Measurements from ENCODE around the gene NTN5. TPM values are rescaled to one million over a fixed set of nuclear protein-coding genes. Genes with fewer than 3 reads are reported as not detected.

NTN5 gene
- total and polyA plus RNA-seq, 8 donors, result 0.29 to 1.4 (median 0.95) TPM

- H3K27ac ChIP-seq, result no peak overlapping the region
- H3K9me3 ChIP-seq, result no peaks in the 10 kb centered on the region
- DNase-seq, result no peak
- H3K36me3 ChIP-seq, result no peaks in the 10 kb centered on the region
- no peaks in the 10 kb centered on the region for H3K27me3 ChIP-seq
- H3K4me3 ChIP-seq, result no peak overlapping the region
- H3K4me1 ChIP-seq, result peaks cover 0 to 14% of the 10 kb centered on the region in 2 donors
- peak; percentile 17 for ATAC-seq
- no peak for TF ChIP-seq CTCF (IDR thresholded peaks at IDR 0.05)
- intact Hi-C loops (cut with DNase I), result no loop called here
Observed at GRCh38 chr19:48678201-48678600, 5.4 kb upstream of the NTN5 start.

GRCh38 chr19:48676887-48677286, 4.1 kb upstream of the NTN5 start:
- no peak for DNase-seq
- Histone ChIP-seq H3K36me3 (no peaks in the 10 kb centered on the region), H3K27me3 (no peaks in the 10 kb centered on the region), H3K4me3 (no peak overlapping the region), H3K9me3 (no peaks in the 10 kb centered on the region), H3K4me1 (peaks cover 0 to 14% of the 10 kb centered on the region in 2 donors), H3K27ac (no peak overlapping the region)
- ATAC-seq, result no peak
- intact Hi-C loops (cut with DNase I), result no loop called here
- TF ChIP-seq CTCF (IDR thresholded peaks at IDR 0.05), result no peak

- Histone ChIP-seq H3K4me1 (peaks cover 0 to 14% of the 10 kb centered on the region in 2 donors), H3K9me3 (no peaks in the 10 kb centered on the region), H3K27me3 (no peaks in the 10 kb centered on the region), H3K36me3 (no peaks in the 10 kb centered on the region), H3K4me3 (no peak overlapping the region), H3K27ac (no peak overlapping the region)
- no peak for TF ChIP-seq CTCF (IDR thresholded peaks at IDR 0.05)
- no peak for ATAC-seq
- no peak for DNase-seq
- intact Hi-C loops (cut with DNase I), result no loop called here
Observed at GRCh38 chr19:48676487-48676886, 3.7 kb upstream of the NTN5 start.

GRCh38 chr19:48674921-48675824, 2.4 kb upstream of the NTN5 start:
- intact Hi-C loops (cut with DNase I), result no loop called here
- Histone ChIP-seq H3K36me3 (no peaks in the 10 kb centered on the region), H3K9me3 (no peaks in the 10 kb centered on the region), H3K4me1 (peaks cover 0 to 14% of the 10 kb centered on the region in 2 donors), H3K4me3 (no peak overlapping the region), H3K27ac (no peak overlapping the region), H3K27me3 (no peaks in the 10 kb centered on the region)
- ATAC-seq (peak; percentile 91), DNase-seq (peak in 3 of 4 donors; percentile 71 to 84 (median 72))
- TF ChIP-seq CTCF (IDR thresholded peaks at IDR 0.05), result peak; percentile 83 to 93

GRCh38 chr19:48674216-48674809, 1.5 kb upstream of the NTN5 start:
- H3K27me3 ChIP-seq, result no peaks in the 10 kb centered on the region
- DNase-seq, result no peak
- no peak overlapping the region for H3K4me3 ChIP-seq
- no peak for ATAC-seq
- intact Hi-C loops (cut with DNase I), result no loop called here
- no peaks in the 10 kb centered on the region for H3K36me3 ChIP-seq
- TF ChIP-seq CTCF (IDR thresholded peaks at IDR 0.05), result no peak
- H3K9me3 ChIP-seq, result no peaks in the 10 kb centered on the region
- peaks cover 0 to 14% of the 10 kb centered on the region in 2 donors for H3K4me1 ChIP-seq
- H3K27ac ChIP-seq, result no peak overlapping the region
